Stimulated activated CD8-positive, alpha-beta memory T cell treated with anti-CD3 and anti-CD28 coated beads, Interleukin-7, amount 100 ng/mL, for 1 hour (primary cell): ENCODE results near the gene ECHS1.
"Not testable (repeated sequence)": the region's sequence is repeated elsewhere in the genome, so short reads cannot be mapped to it uniquely, and the experiment has no call there.

ENCODE experiments used
- DNase-seq, 2 donors: peaks; one replicate each; pipeline ENCODE4 v3.0.0-alpha.2; 2020; ENCODE audit warnings: low read depth in 2 of 2

The ECHS1 gene

DNA sequence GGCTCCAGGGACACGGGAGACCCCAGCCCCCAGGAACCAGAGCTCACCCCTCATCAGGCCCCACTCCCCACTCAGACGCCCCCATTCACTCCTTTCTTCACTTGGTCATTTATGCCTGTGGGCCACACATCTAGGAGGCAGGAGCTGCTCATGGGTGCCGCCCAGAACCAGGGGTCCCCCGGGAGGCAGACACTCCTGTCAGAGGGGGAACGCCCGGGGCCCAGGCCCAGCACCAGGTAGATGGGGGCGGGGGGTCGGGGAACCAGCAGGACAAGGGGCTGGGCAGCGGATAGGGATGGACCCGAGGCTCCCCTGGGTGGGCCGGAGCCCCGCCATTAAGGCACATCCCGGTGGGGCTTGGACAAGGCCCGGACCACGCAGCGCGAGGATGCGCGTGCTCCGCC lies 48.3 kb downstream of the ECHS1 start:
- no peak for DNase-seq

DNA sequence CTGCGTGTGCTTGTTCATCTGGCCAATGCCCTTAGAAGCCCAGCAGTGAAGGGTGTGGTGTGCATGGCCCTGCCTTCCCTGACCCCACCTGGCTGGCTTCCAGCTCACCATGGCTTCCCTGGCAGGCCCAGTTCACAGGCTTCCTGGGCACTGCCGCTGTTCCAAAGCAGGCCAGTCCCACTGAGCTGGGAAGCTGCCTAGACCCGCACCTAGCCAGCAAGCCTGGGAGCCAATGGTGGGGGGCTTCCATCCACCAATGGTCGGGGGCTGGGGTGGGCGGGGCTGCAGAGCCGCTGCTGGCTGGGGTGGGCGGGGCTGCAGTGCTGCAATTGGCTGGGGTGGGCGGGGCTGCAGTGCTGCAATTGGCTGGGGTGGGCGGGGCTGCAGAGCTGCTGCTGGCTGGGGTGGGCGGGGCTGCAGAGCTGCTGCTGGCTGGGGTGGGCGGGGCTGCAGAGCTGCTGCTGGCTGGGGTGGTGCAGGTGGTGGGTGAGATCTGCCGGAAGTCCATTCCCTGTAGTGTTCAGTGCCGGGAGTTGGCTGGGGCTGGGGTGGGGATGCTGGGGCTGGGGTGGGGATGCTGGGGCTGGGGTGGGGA lies 48.9 kb downstream of the ECHS1 start:
- peak in 1 of 2 donors; percentile 19 for DNase-seq

DNA sequence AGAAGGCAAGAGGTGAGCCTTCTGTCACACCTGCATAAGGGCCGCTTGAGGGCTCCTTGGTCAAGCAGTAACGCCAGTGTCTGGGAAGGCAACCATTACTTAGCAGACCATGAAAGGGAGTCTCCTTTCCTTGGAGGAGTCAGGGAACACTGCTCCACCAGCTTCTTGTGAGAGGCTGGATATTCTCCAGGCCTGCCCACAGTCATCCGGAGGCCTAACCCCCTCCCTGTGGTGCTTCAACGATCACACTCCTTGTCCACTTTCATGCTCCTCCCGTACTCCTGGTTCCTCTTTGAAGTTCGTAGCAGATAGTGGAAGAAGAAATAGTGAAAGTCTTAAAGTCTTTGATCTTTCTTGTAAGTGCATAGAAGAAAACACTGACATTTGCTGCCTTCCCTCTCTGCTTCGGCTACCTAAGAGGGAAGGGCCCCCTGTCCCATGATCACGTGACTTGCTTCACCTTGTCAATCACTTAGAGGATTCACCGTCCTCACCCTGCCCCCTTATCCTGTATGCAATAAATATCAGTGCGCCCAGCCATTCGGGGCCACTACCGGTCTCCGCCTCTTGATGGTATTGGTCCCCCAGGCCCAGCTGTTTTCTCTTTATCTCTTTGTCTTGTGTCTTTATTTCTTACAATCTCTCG lies 51.0 kb downstream of the ECHS1 start:
- DNase-seq = not testable (repeated sequence)

DNA sequence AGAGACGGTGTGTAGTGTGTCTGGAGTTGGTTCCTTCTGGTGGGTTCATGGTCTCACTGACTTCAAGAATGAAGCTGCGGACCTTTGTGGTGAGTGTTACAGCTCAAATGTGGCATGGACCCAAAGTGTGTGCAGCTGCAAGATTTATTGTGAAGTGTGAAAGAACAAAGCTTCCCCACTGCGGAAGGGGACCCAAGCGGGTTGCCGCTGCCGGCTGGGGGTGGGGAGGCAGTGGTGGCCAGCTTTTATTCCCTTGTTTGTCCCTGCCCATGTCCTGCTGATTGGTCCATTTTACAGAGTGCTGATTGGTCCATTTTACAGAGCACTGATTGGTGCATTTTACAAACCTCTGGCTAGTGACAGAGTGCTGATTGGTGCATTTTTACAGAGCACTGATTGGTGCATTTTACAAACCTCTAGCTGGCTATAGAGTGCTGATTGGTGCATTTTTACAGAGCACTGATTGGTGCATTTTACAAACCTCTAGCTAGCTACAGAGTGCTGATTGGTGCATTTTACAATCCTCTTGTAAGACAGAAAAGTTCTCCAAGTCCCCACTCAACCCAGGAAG lies 52.2 kb downstream of the ECHS1 start:
- DNase-seq = not testable (repeated sequence)

DNA sequence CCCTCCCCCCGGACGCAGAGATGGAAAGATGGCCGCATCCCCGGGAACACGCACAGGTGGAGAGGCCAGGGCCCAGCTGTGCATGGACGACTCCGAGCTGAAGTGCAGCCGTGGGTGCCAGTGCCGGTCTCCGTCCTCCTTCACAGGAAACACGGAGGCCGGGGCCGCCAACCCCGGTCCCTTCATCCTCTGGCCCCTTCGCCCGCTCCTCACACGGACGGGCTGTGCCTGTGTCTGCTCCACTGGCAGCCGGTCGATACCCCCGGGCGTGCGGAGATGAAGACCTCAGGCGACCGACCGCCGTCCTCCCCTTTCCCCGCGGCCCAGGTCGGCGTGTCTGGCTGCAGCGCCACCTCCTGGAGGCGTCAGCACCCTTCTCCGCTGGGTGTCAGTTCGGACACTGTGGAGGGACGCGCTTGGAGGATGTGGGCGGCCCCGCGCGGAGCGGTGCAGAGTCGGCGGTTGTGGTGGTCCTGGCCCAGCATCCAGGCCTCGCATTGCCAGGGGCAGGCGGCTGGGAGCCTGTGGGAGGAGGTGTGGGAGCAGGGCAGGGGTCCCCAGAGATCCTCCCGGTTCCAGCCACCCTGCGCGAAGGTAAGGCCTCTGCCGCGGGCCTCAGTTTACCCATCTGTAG lies 54.5 kb downstream of the ECHS1 start:
- DNase-seq = peak; percentile 37 to 39

DNA sequence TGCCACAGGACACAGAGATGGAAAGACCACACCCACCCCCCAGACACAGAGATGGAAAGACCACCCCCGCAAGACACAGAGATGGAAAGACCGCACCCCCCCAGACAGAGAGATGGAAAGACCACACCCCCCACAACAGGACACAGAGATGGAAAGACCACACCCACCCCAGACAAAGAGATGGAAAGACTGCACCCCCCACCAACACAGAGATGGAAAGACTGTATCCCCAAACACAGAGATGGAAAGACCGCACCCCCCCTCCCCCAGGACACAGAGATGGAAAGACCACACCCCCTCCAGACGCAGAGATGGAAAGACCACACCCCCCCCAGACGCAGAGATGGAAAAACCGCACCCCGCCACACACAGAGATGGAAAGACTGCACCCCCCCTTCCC lies 56.4 kb downstream of the ECHS1 start:
- DNase-seq = no peak

DNA sequence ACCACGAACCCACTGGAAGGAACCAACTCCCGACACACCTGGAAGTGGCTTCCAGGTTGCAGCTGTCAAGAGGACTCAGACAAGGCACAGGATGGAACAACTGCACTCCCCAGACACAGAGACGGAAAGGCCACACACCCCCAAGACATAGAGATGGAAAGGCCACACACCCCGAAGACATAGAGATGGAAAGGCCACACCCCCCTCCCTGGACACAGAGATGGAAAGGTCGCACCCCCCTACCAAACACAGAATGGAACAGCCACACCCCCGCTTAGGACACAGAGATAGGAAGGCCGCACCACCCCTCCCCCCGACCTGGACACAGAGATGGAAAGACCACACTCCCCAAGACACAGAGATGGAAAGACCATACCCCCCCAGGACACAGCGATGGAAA lies 56.9 kb downstream of the ECHS1 start:
- no peak for DNase-seq

DNA sequence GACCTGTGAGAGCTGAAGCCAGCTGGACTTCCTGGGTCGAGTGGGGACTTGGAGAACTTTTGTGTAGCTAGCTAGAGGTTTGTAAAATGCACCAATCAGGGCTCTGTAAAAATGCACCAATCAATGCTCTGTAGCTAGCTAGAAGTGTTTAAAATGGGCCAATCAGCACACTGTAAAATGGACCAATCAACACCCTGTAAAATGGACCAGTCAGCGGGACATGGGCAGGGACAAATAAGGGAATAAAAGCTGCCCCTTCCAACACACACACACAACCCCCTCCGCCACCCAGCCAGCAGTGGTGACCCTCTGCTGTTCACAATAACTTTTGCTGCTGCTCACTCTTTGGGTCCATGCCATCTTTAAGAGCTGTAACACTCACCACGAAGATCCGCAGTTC lies 57.3 kb downstream of the ECHS1 start:
- DNase-seq = no peak

DNA sequence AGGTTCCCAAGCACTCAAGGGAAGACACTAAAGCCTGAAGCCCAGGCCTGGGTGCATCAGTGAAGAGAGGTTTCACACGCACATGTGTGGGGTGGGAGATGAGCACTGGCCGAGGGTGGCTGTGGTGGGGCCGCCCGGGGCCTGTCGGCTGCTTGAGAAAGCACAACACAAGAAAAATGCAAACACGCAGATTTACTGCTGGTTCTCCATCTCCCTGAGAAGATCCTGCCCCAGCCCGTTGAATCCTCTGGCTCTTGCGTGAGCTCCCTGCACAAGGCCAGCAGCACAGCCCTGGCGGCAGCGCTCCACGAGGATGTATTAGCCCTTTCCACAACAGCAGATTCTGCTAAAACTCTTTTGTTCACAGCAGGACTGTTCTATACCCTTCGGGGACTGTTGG lies 58.2 kb downstream of the ECHS1 start:
- no peak for DNase-seq

DNA sequence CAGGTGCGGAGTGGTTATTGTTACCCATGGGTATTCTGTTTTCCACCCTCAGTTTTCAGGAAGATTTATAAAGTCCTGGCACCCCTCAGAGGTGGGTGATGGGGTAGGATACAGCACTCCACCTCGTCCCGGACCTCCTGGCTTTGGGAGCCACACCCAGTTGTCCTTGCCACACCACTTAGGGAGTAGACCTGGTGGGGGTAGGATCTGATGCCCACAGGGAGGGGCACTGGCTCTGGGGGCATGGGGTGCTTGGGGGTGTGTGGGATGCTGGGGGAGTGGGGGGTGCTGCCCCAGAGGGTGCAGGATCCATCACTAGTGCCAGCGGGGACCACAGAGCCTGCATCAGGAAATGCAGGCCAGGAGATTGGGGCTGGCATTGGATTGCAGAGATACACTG lies 60.0 kb downstream of the ECHS1 start:
- no peak for DNase-seq

DNA sequence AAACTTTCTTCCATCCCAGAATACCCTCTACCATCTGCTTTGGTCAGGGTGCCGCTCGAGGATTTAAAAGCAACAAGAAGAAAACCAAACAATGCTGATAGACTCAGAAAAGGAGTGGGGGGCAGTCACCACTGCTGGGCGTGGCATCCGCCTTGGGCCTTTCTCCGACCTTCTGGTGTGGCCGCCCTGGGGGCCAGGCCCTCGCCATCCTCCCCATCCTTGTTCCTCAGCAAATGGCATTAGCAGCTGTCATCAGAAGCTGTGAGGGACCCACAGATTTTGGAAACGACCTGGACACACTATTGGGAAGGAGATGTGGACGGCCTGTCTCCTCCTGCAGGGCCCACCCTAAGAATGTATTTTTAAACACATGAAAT lies 60.4 kb downstream of the ECHS1 start:
- no peak for DNase-seq
